Measurements from ENCODE around the gene ENG.
"Not testable (repeated sequence)": the region's sequence is repeated elsewhere in the genome, so short reads cannot be mapped to it uniquely, and the experiment has no call there.

The ENG gene

GRCh38 chr9:127862075-127863011, 7.9 kb upstream of the ENG start:
- DNase-seq = no peak

- DNase-seq = no peak
Measured at GRCh38 chr9:127860779-127861178, 6.3 kb upstream of the ENG start.

DNA sequence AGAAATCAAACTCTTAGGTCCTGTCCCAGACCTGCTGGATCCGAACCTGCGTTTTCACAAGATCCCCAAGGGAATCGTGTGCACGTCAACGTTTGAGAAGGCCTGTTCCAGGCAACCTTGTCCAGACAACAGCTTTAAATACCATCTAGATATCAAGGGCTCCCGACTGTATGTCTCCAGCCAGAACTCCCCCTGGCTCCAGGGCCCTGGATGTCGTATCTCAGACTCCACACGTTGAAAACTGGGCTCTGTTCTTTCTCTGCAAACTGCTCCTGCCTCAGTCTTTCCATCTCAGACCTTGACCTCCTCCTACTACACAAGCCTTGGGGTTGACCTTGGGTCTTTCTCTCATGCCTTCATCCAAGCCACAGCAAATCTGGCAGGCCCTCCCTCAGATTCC, 5.8 kb upstream of the ENG start:
- DNase-seq = no peak

DNA sequence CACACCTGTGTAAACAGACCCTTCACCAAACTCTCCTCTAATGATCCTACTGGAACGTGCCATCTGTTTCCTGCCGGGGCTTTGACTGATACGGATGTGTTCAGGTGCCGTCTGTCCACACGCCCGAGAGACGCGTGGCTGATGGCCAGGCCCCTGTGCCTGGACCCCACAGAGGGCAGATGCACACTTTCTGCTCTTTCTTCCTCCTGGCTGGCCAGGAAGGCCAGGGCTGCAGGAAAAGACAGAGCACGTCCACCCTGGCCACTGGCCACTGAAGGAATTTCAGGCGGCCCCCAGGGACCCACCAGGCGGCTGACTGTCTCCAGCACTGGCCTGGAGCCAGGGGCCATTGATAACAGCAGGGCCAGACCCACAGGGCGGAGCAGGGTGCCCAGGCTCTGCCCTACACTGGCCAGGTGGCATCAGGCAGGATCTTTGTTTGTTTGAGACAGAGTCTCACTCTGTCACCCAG, 3.6 kb upstream of the ENG start:
- no peak for DNase-seq

DNA sequence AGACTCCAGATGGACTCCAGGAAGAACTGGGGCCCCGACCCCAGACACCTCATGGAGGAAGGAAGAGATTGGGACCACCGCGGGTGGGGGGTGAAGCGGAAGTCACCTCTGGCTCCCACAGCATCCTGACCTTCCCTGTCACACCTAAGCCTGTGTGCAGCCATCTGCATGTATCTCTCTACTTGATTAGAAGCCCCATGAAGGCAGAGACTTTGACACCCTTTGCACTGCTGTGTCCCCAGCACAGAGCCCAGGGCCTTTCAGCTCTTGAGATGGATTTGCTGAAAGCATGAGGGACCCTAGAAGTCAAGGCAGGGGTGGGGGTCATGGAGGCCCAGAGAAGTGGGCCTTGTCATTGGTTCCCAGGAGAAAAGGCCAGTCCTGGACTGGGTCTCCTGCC, 2.8 kb upstream of the ENG start:
- no peak for DNase-seq

DNA sequence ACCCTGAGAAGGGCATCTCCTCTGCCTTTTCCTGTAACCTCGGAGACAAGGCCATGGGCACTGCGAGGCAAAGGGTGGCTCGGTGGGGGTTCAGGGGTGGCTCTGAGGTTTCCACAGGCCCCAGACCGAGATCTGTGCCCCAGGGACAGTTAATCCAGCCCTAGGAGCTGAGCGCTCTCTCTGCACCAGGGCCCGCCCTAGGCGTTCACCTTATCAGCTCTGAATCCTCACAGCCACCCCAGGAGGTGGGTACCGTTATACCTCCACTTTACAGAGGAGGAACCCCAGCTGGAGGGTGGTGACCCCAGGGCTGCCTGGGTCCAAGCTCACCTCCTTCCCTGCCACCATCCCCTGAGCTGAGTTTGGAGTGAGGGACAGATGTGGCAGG, 2.3 kb upstream of the ENG start:
- DNase-seq = no peak

DNA sequence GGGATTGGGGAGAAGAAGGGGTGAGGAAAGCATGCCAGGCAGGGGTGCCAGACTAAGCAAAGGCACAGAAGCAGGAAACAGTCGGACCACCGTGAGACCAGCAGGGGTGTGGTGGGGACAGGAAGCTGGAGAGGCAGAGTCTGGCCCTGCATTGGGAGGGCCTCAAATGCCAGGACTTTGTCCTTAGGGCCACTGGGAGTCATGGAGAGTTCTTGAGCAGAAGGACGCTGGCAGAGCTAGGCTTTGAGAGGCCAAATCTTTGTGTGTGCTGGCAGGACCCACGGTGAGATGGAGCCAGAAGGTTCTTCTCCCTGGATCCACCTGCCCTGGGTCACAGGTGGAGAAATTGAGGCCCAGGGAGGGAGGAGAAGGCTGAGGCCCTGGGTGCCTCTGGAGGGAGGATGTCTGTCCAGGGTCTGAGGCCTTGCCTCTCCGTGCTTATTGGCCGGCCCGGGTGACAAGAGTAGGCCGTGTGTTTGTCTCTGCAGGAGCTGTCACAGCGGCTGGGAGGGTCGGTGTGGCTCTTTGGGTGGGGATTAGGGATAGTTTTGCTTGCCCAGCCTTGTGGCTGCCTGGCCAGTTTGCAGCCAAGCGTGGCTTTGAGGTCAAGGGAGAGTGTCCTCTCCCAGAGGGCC, 1.8 kb upstream of the ENG start:
- DNase-seq = no peak

- DNase-seq = no peak
Measured at GRCh38 chr9:127855522-127855921, 1.1 kb upstream of the ENG start.

GRCh38 chr9:127854960-127855359, 502 bp upstream of the ENG start:
- DNase-seq = no peak

DNA sequence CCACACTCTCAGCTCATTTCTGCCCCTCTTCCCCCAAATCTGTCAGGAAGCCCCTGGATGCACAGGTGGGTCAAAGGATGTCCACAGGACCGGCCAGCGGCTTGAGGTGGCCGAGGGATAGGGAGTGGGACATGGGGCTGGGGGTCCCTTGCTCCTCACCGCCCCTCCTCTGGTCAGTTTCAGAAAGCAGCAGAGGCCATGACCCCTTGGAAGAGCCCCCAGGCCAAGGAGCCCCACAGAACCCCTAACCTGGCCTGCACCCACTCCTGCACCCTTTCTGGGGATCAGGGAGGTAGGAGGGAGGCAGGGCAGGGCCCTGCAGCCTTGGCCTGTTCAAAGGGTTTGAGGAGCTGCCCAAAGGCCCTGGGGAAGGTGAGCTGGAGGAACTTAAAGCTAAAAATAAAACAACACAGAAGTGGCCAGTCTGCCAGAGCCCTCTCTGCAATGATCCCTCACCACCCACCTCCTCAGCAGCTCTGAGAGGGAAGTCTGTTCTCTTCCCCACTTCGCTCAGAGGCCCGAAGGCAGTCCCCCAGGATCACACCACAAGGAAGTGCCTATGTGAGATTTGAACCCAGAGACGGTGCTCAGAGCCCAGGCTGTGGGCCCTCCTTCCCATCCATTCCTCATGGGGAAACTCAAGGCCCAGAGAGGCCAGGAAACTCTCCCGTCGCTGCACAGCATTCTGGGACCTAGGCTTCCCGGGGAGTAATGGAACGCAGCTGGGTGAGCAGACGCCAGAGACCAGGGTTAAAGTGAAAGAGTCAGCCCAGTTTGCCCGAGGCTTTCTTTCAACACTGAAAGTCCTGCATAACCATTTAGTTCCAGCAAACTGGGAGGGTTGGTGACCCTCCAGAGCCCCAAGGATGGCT, 910 bp downstream of the ENG start:
- DNase-seq = no peak

DNA sequence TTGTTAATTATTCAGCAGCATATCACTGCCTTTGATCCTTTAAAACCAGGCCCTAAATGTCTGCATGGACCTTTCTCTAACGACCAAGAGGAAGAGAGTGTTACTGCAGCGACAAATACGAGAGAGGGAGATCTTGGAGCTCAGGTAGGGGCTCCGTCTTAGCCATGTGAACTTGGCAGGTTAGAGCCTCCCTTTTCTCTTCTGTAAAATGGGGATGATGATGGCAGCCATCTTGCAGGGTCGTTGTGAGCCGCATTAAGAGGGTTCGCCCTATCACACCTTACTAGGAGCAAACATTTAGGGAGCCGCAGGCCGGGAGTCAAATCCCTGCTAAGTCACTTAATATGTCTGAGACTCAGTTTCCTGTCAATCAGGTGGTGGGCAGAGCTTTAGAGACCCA, 1.6 kb downstream of the ENG start:
- no peak for DNase-seq

GRCh38 chr9:127850286-127850830, 4.1 kb downstream of the ENG start:
- DNase-seq = no peak

DNA sequence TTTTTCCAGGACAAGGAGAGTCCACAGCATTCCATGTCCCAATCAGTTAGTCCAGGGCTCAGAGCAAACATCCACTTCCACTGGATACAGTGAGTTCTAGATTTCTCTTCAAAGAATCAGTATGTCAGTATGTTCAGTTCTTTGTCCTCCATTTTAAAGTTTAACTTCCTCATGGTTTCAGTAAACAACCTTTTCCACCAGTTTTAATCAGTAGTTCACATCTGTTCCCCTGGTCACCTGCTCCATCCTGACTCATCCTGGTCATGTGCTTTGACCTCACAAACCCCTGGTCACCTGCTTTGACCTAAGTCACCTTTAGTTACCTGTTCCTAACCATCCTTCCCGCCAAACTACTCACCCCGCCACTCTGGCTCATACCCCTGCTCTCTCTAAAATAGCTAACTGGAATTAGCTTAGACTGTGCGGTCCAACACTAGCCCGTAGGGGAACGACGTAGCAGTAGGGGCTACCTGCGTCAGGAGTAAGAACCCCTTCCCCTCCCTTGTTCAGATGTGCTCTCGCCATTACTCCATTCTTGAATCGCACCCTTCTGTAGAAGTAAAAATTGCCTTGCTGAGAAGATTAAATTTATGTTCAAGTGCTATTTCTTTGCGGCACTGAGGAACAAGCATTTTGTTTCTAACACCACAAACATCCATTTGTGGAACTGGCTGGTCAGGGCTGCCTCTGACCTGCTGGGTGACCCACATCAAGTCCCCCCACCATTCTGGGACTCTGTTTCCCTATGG, 5.5 kb downstream of the ENG start:
- DNase-seq = no peak

DNA sequence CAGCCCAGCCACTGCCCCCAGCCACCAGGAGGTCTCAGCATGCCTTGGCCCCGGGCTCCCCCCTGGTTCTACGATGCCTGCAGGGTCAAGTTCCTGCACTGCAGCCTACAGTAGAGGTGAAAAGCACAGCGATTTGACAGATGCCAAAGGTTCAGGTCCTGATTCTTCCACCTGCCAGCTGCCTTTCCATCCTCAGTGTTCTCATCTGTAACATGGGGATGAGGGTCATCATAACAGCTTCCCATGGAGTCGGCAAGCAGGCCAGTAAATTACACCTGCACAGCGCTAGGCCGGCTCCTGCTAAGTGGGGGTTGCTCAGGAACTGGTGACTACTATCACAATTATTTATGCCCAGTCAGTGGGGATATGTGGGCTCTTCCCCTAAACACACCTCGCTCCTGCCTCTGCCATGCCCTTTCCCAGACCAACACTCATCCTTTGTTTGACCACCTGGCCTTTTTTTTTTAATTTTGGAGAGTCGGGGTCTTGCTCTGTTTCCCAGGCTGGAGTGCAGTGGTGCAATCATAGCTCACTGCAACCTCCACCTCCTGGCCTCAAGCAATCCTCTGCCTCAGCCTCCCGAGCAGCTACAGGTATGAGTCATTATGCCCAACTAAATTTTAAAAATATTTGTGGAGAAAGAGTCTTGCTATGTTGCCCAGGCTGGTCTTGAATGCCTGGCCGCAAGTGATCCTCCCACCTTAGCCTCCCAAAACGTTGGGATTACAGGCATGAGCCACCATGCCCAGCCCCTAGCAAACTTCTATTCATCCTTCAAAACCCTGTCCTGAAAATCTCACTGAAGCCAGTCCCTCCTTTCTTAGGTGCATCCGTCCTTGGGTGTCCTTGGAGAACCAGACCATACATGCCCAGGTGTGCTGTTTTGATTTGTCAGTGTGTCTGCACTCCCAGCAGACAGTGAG, 6.4 kb downstream of the ENG start:
- DNase-seq = no peak

DNA sequence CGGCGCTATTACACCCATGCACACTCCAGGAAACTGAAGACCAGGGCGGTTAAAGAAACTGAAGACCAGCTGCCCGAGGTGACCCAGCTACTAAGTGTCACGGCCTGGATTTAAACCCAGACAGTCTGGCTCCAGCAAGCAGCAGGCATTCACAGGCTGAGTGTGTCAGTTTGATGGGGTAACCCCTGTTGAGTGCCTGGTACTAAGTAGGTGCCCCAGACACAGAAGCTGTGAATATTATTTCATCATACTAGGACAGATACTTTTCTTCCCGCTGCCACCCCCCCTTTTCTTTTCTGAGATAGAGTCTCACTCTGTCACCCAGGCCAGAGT, 7.3 kb downstream of the ENG start:
- DNase-seq = no peak

DNA sequence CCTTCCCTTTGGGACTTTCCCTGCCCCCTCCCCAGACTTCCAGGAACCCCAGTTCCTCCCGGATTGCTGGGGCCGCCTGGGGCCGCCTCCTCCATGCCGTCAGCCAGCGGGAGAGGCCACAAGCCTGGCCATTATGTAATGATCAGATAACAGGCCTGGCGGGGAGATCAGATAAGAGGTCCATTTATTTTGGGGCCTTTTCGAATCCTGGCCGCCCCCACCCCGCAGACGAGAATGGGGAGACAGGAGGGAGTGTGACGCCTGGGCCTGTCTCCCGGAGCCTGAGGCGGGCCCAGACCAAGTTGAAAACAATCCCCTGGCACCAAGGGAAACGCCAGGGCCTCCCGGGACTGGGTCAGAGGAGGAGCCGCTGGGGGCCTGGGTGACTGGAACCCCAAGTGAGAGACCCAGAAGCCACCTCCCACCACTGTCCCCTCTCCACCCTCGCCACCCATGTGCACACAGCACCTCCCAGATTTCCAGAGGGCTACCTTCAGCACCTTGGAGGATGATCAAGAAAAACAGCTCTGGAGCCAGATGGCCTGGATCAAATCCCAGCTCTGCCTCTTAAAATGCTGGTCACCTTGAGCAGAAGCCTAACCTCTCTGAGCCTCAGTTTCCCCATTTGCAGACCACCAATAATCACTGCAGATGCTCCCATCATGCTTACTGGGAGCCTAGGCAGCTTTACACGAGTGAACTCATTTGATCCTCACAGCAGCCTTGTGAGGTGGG, 7.8 kb downstream of the ENG start:
- DNase-seq = no peak

DNA sequence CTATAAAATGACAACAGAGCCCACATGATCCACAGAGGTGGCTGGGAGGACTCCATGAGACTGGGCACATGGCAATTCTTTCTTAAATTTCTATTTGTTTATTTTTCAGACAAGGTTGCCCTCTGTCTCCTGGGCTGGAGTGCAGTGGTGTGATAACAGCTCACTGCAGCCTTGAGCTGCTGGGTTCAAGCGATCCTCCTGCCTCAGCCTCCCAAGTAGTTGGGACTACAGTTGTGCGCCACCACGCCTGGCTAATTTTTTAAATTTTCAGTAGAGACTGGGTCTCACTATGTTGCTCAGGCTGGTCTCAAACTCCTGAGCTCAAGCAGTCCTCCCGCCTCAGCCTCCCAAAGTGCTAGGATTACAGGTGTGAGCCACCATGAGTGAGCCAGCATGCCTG, 8.8 kb downstream of the ENG start:
- DNase-seq = not testable (repeated sequence)

GRCh38 chr9:127844821-127845359, 9.6 kb downstream of the ENG start:
- no peak for DNase-seq

- DNase-seq = no peak
Measured at GRCh38 chr9:127841087-127841835, 13.2 kb downstream of the ENG start.

All from NCI-H446 treated with DMSO at 0.1 percent for 48 hours (cell line).